H1 (cell line): ENCODE measurements around the gene RREB1. TPM values are rescaled to one million over a fixed set of nuclear protein-coding genes. Genes with fewer than 3 reads are reported as not detected.

ENCODE experiments used
- KDM4A ChIP-seq: IDR thresholded peaks from one replicate; pipeline ENCODE4 v1.7.1; 2012; ENCODE audit warnings: low read depth, mild to moderate bottlenecking, moderate library complexity, low read length, inconsistent platforms; ENCODE audit not compliant: severe bottlenecking
- polyA plus RNA-seq, 7 experiments: library from polyadenylated mRNA; depleted of rRNA in 3 of 7; stranded (reverse) in 5 of 7; unstranded in 2 of 7; fragments of >200 nt in 5 of 7; fragments of 200-250 nt in 2 of 7; gene quantifications; 1 replicate in 5 of 7; 2 replicates in 1 of 7; 4 replicates in 1 of 7; pipeline versions ENCODE4 v1.2.1 to v1.2.3, GENCODE V29; 2011 to 2013; ENCODE audit warnings: missing spikeins in 2 of 7, mixed read lengths in 2 of 7
- total RNA-seq: library from RNA; stranded (reverse); fragmentation: NEBNext Ultra II Directional; extraction: Animal tissue kit (Norgen Biotek cat#: 25700); gene quantifications from 2 replicates; pipeline ENCODE4 v1.2.1, GENCODE V29; 2021

The RREB1 gene
- total and polyA plus RNA-seq, 2 of the 8 experiments (the other 6 are each of a cell fraction or from before 2014, with no cell fraction given), result 3.9 to 34.7 TPM

DNA sequence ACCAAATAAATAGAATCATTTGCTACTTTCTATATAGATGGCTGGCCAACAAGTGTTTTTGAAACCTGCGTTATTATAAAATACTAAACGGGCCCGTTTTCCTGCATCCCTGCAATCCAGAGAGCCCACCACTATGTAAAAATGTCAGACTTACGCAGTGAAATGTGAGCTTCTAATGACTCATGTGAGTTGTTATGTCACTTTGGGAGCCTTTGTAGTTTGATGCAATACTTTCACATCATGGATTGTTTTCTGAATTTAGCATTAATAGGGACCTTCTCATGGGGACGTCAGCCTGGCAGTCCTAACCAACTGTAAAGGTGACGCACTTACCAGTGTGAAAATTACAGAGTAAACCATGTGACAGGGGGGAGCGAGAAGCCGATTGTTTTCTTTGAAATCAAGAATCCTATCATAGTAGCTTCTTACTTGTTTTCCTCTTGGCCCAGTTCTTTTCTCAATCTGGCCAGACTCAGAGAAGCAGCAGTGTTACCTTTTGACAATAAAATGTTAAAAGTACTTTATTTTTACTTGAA, 130.0 kb downstream of the RREB1 start (continued):
- TF ChIP-seq KDM4A, result no peak
